Measurements from ENCODE around the gene HMGN1.

The HMGN1 gene

GRCh38 chr21:39366563-39366962, 17.7 kb upstream of the HMGN1 start:
- DNase-seq, result no peak

GRCh38 chr21:39364949-39365348, 16.1 kb upstream of the HMGN1 start:
- no peak for DNase-seq

- no peak for DNase-seq
Measured at GRCh38 chr21:39363607-39364555, 15.0 kb upstream of the HMGN1 start.

- no peak for DNase-seq
Measured at GRCh38 chr21:39362733-39363132, 13.8 kb upstream of the HMGN1 start.

- no peak for DNase-seq
Measured at GRCh38 chr21:39359382-39359781, 10.5 kb upstream of the HMGN1 start.

- no peak for DNase-seq
Measured at GRCh38 chr21:39353295-39353694, 4.4 kb upstream of the HMGN1 start.

GRCh38 chr21:39350094-39351005, 1.5 kb upstream of the HMGN1 start:
- DNase-seq, result no peak

GRCh38 chr21:39349211-39350093, 564 bp upstream of the HMGN1 start:
- DNase-seq, result peak; percentile 98

- DNase-seq, result no peak
Measured at GRCh38 chr21:39348040-39348354, 891 bp downstream of the HMGN1 start.

- DNase-seq, result no peak
Measured at GRCh38 chr21:39347537-39347936, 1.4 kb downstream of the HMGN1 start.

- no peak for DNase-seq
Measured at GRCh38 chr21:39346671-39347331, 2.1 kb downstream of the HMGN1 start.

- no peak for DNase-seq
Measured at GRCh38 chr21:39346206-39346605, 2.7 kb downstream of the HMGN1 start.

GRCh38 chr21:39345440-39345839, 3.4 kb downstream of the HMGN1 start:
- no peak for DNase-seq

GRCh38 chr21:39344848-39345247, 4.0 kb downstream of the HMGN1 start:
- no peak for DNase-seq

- DNase-seq, result no peak
Measured at GRCh38 chr21:39341249-39341923, 7.5 kb downstream of the HMGN1 start.

GRCh38 chr21:39340687-39341086, 8.2 kb downstream of the HMGN1 start:
- no peak for DNase-seq

GRCh38 chr21:39339231-39339630, 9.7 kb downstream of the HMGN1 start:
- no peak for DNase-seq

- no peak for DNase-seq
Measured at GRCh38 chr21:39336457-39337008, 12.4 kb downstream of the HMGN1 start.

GRCh38 chr21:39334611-39335010, 14.3 kb downstream of the HMGN1 start:
- DNase-seq, result no peak

GRCh38 chr21:39332175-39332574, 16.7 kb downstream of the HMGN1 start:
- no peak for DNase-seq

- no peak for DNase-seq
Measured at GRCh38 chr21:39330001-39330400, 18.9 kb downstream of the HMGN1 start.

All from activated CD8-positive, alpha-beta memory T cell treated with anti-CD3 and anti-CD28 coated beads for 24 hours (primary cell).